ENCODE results near the gene SRBD1. TPM values are rescaled to one million over a fixed set of nuclear protein-coding genes. Genes with fewer than 3 reads are reported as not detected.
A peak's percentile ranks its signal among the peaks of the same experiment; 100 is the strongest.

Gene SRBD1
- total RNA-seq, 4 donors from 2014 or later = 13.5 to 36.2 (median 26.8) TPM

- H3K27ac ChIP-seq = no peak overlapping the region
- peak; percentile 16 for DNase-seq
- H3K9me3 ChIP-seq = no peaks in the 10 kb centered on the region
- peaks cover 0 to 15% (median 6%) of the 10 kb centered on the region in 4 donors for H3K36me3 ChIP-seq
- H3K4me1 ChIP-seq = no peaks in the 10 kb centered on the region
- H3K4me3 ChIP-seq = no peak overlapping the region
- H3K27me3 ChIP-seq = no peaks in the 10 kb centered on the region
- TF ChIP-seq POLR2A (IDR thresholded peaks at IDR 0.05) = no peak
- TF ChIP-seq CTCF (IDR thresholded peaks at IDR 0.05) = no peak
- TF ChIP-seq POLR2AphosphoS5 (IDR thresholded peaks at IDR 0.05) = no peak
- no peak for TF ChIP-seq EP300 (IDR thresholded peaks at IDR 0.05; ENCODE audit: low read depth)
- 86 to 88% methylated on average over 4 of the region's 4 CpGs for WGBS, 2 donors (ENCODE audit: low coverage in 1 of 2)
- in situ Hi-C loops (cut with MboI; ENCODE audit: low pct_ligation_motif_present in 1 of 4, low pct_unique_long_range_greater_than_20kb in 1 of 4, low sequenced_read_pairs in 3 of 4) (loop anchor here in 1 of 4 donors (25.0 kb wide), 1 partner anchor 609 kb away; no protein-coding TSS in a partner anchor), intact Hi-C loops (cut with DNase I; ENCODE audit: low total_unique reads) (no loop called here)
These were observed 15.2 kb downstream of the SRBD1 start for GRCh38 chr2:45595721-45596435.

GRCh38 chr2:45591073-45591472 is 20.0 kb downstream of the SRBD1 start:
- Histone ChIP-seq H3K36me3 (no peaks in the 10 kb centered on the region), H3K9me3 (no peaks in the 10 kb centered on the region), H3K27ac (no peak overlapping the region), H3K4me3 (no peak overlapping the region), H3K4me1 (peaks cover 0 to under 1% (median 0%) of the 10 kb centered on the region in 4 donors), H3K27me3 (no peaks in the 10 kb centered on the region)
- in situ Hi-C loops (cut with MboI; ENCODE audit: low pct_ligation_motif_present in 1 of 4, low pct_unique_long_range_greater_than_20kb in 1 of 4, low sequenced_read_pairs in 3 of 4) (loop anchor here in 1 of 4 donors (25.0 kb wide), 1 partner anchor 604 kb away; no protein-coding TSS in a partner anchor), intact Hi-C loops (cut with DNase I; ENCODE audit: low total_unique reads) (no loop called here)
- 53% methylated on average over 1 of the region's 1 CpG; no CpG with 5 or more reads in 1 of the 2 donors for WGBS, 2 donors (ENCODE audit: low coverage in 1 of 2)
- no peak for TF ChIP-seq POLR2A (IDR thresholded peaks at IDR 0.05)
- TF ChIP-seq CTCF (IDR thresholded peaks at IDR 0.05) = no peak
- TF ChIP-seq POLR2AphosphoS5 (IDR thresholded peaks at IDR 0.05) = no peak
- no peak for TF ChIP-seq EP300 (IDR thresholded peaks at IDR 0.05; ENCODE audit: low read depth)
- no peak for DNase-seq

- in situ Hi-C loops (cut with MboI; ENCODE audit: low pct_ligation_motif_present in 1 of 4, low pct_unique_long_range_greater_than_20kb in 1 of 4, low sequenced_read_pairs in 3 of 4) (loop anchor here in 1 of 4 donors (25.0 kb wide), 1 partner anchor 601 kb away; no protein-coding TSS in a partner anchor), intact Hi-C loops (cut with DNase I; ENCODE audit: low total_unique reads) (no loop called here)
- Histone ChIP-seq H3K27ac (no peak overlapping the region), H3K27me3 (no peaks in the 10 kb centered on the region), H3K36me3 (no peaks in the 10 kb centered on the region), H3K4me3 (no peak overlapping the region), H3K9me3 (no peaks in the 10 kb centered on the region), H3K4me1 (peaks cover 0 to 13% (median 0%) of the 10 kb centered on the region in 4 donors)
- no peak for DNase-seq
- TF ChIP-seq CTCF (IDR thresholded peaks at IDR 0.05) (no peak), POLR2AphosphoS5 (IDR thresholded peaks at IDR 0.05) (no peak), EP300 (IDR thresholded peaks at IDR 0.05; ENCODE audit: low read depth) (no peak), POLR2A (IDR thresholded peaks at IDR 0.05) (no peak)
- 86 to 89% methylated on average over 1 of the region's 1 CpG for WGBS, 2 donors (ENCODE audit: low coverage in 1 of 2)
These were observed 22.8 kb downstream of the SRBD1 start for GRCh38 chr2:45588158-45588829.

- in situ Hi-C loops (cut with MboI; ENCODE audit: low pct_ligation_motif_present in 1 of 4, low pct_unique_long_range_greater_than_20kb in 1 of 4, low sequenced_read_pairs in 3 of 4) = loop anchor here in 1 of 4 donors (25.0 kb wide), 1 partner anchor 599 kb away; no protein-coding TSS in a partner anchor
- no peaks in the 10 kb centered on the region for H3K27me3 ChIP-seq
- intact Hi-C loops (cut with DNase I; ENCODE audit: low total_unique reads) = no loop called here
- H3K9me3 ChIP-seq = no peaks in the 10 kb centered on the region
- H3K27ac ChIP-seq = no peak overlapping the region
- WGBS, 2 donors (ENCODE audit: low coverage in 1 of 2) = 99 to 100% methylated on average over 2 to 5 of the region's 5 CpGs
- H3K36me3 ChIP-seq = no peaks in the 10 kb centered on the region
- peaks cover 0 to 13% (median 0%) of the 10 kb centered on the region in 4 donors for H3K4me1 ChIP-seq
- DNase-seq = no peak
- no peak overlapping the region for H3K4me3 ChIP-seq
- TF ChIP-seq POLR2AphosphoS5 (IDR thresholded peaks at IDR 0.05) (no peak), EP300 (IDR thresholded peaks at IDR 0.05; ENCODE audit: low read depth) (no peak), CTCF (IDR thresholded peaks at IDR 0.05) (no peak), POLR2A (IDR thresholded peaks at IDR 0.05) (no peak)
These were observed 24.5 kb downstream of the SRBD1 start for GRCh38 chr2:45586600-45586999.

All from transverse colon (tissue), 4 donors.